GM12891 (cell line): ENCODE data around the gene SZT2.
"Not testable (repeated sequence)": the region's sequence is repeated elsewhere in the genome, so short reads cannot be mapped to it uniquely, and the experiment has no call there.

Experiments
- DNase-seq: peaks from one replicate; pipeline ENCODE4 v3.0.0; 2011; ENCODE audit warnings: low spot score; ENCODE audit not compliant: insufficient read length
- FAIRE-seq: peaks from 2 replicates; lab custom pipeline; 2011; peaks lifted over from hg19 to GRCh38; lab: Jason Lieb, UNC
- PAX5 ChIP-seq: IDR thresholded peaks from 2 replicates; pipeline ENCODE4 v1.6.1; 2011; ENCODE audit warnings: low read length, moderate library complexity, mild to moderate bottlenecking; ENCODE audit not compliant: insufficient read depth, severe bottlenecking
- POLR2A ChIP-seq: IDR thresholded peaks from 2 replicates; pipeline ENCODE4 v1.6.1; 2011; ENCODE audit warnings: low read depth, low read length, control low read depth
- POLR2AphosphoS5 ChIP-seq: IDR thresholded peaks from 2 replicates; pipeline ENCODE4 v1.6.1; 2011; ENCODE audit warnings: low read depth, low read length, control low read depth
- POU2F2 ChIP-seq: IDR thresholded peaks from 2 replicates; pipeline ENCODE4 v1.6.1; 2011; ENCODE audit warnings: low read depth, mild to moderate bottlenecking, control low read depth, low read length, moderate library complexity
- SPI1 ChIP-seq: IDR thresholded peaks from 2 replicates; pipeline ENCODE4 v1.6.1; 2011; ENCODE audit warnings: low read depth, low read length, control low read depth
- TAF1 ChIP-seq: IDR thresholded peaks from 2 replicates; pipeline ENCODE4 v1.6.1; 2011; ENCODE audit warnings: low read depth, low read length, control low read depth

SZT2 gene

GRCh38 chr1:43395523-43395922, 5.8 kb downstream of the SZT2 start:
- TF ChIP-seq SPI1 (no peak), POLR2A (no peak), POLR2AphosphoS5 (no peak), PAX5 (no peak), TAF1 (no peak), POU2F2 (no peak)
- FAIRE-seq = no peak
- no peak for DNase-seq

GRCh38 chr1:43396059-43396458, 6.4 kb downstream of the SZT2 start:
- DNase-seq (no peak), FAIRE-seq (no peak)
- TF ChIP-seq POLR2AphosphoS5 = no peak
- TF ChIP-seq TAF1 = no peak
- TF ChIP-seq POLR2A = no peak
- no peak for TF ChIP-seq POU2F2
- no peak for TF ChIP-seq SPI1
- no peak for TF ChIP-seq PAX5

DNA sequence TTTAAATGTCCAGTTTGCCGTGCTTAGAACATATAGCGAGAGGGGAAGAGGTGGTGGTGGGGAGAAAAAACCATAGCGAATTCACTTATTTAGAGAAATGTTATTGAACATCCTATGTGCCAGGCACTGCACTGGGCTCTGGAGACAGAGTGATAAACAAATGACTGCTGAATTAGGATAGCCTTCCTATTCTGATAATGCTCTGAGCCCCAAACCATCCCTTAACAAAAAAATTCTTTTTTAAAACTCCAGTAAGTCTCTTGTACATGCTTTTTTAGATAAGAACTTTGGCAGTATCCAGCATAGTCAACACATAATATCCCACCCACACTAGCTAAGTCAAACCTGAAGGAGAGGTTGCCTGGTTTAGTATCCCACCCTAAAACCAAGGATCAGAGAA, 8.5 kb downstream of the SZT2 start:
- TF ChIP-seq SPI1 (no peak), POU2F2 (no peak), POLR2A (no peak), PAX5 (no peak), POLR2AphosphoS5 (no peak)
- DNase-seq (no peak), FAIRE-seq (no peak)

GRCh38 chr1:43400441-43400840, 10.7 kb downstream of the SZT2 start:
- FAIRE-seq, DNase-seq: not testable (repeated sequence)

DNA sequence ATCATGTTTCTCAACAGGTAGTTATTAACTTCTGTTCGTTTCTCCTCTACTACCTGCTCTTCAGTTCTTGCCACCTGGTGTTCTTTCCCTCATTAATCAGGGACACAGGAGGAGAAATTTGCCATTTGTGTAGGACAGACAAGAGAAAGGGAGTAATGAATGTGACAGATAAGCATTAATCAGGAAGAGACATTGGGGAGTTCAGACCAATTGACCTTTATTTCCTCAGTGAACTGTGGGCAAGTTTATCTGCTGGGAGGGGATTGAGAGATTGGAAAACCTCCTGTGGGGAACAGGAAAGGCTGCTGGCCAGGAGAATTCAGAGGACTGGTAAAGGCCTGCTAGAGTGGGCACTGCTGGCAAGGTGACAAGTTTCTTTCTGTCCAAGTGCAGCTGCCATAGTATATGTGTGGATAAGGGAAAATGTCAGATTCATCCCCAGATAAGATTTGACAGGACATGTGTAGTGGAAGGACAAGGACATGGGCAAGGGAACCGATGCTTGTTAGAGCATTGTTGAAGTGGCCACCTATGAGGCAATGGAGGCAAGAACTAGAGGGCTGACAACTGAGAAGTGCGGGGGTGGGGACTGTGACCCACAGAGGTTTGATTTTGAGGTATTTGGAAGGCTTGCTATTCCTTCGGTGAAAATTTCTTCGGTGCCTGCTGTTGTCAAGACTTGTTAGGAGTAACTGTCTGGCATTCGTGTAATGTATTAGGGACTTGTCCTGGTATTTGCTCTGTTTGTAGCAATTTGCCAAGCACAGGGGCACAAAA, 12.6 kb downstream of the SZT2 start:
- DNase-seq (no peak), FAIRE-seq (no peak)
- TF ChIP-seq PAX5 = no peak
- no peak for TF ChIP-seq TAF1
- TF ChIP-seq POLR2A = no peak
- TF ChIP-seq POLR2AphosphoS5 = no peak

- no peak for FAIRE-seq
- no peak for DNase-seq
- TF ChIP-seq PAX5 (no peak), POLR2AphosphoS5 (no peak), POLR2A (no peak), POU2F2 (no peak), SPI1 (no peak), TAF1 (no peak)
These were observed 14.7 kb downstream of the SZT2 start for GRCh38 chr1:43404353-43404752.

DNA sequence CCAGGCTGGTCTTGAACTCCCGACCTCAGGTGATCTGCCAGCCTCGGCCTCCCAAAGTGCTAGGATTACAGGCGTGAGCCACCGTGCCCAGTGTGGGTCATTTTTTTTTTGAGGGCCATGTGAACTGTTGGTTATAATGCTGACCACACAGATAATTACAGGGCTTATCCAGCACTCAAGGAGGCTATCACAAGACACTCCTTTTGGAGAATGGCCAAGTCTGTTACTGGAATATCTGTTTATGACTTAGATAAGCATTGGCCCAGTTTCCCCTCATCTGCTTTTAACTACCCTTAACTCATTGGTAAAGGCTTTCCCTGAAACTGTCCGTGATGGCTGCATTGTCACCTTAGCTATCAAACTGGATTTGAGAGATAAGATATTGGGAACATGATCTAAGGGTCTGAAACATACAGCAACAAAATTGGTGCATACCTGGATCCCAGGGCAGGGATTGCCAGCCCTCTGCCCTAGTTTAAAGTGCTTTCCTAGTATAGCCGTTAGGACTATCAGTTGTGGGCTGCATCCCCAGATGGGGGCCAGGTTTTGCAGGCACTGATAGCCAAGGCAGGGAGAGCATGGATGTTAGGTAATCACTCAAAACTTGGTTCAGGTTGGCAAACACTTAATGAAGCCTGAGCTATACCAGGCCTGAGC, 15.6 kb downstream of the SZT2 start:
- no peak for DNase-seq
- no peak for FAIRE-seq
- TF ChIP-seq POLR2AphosphoS5 (no peak), POLR2A (no peak), PAX5 (no peak), POU2F2 (no peak), TAF1 (no peak), SPI1 (no peak)

DNA sequence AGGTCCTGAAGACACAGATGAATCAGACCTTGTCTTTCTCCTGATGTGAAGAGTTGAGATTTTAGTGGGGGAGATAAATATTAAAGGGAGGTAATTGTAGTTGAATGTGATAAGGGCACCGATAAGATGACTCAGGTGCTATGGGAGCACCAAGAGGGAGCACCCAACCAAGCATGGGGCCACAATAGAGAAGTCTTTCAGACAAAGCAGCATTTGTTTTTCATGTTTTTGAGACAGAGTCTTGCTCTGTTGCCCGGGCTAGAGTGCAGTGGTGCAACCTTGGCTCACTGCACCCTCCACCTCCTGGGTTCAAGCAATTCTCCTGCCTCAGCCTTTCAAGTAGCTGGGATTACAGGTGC, 16.2 kb downstream of the SZT2 start:
- TF ChIP-seq PAX5 = no peak
- no peak for TF ChIP-seq POU2F2
- no peak for TF ChIP-seq POLR2AphosphoS5
- no peak for TF ChIP-seq SPI1
- TF ChIP-seq TAF1 = no peak
- no peak for TF ChIP-seq POLR2A
- no peak for DNase-seq
- no peak for FAIRE-seq

- no peak for FAIRE-seq
- TF ChIP-seq POLR2AphosphoS5 = no peak
- TF ChIP-seq PAX5 = no peak
- no peak for TF ChIP-seq POLR2A
- TF ChIP-seq POU2F2 = no peak
- no peak for TF ChIP-seq SPI1
- no peak for TF ChIP-seq TAF1
- no peak for DNase-seq
These were observed 20.9 kb downstream of the SZT2 start for GRCh38 chr1:43410571-43410970.

DNA sequence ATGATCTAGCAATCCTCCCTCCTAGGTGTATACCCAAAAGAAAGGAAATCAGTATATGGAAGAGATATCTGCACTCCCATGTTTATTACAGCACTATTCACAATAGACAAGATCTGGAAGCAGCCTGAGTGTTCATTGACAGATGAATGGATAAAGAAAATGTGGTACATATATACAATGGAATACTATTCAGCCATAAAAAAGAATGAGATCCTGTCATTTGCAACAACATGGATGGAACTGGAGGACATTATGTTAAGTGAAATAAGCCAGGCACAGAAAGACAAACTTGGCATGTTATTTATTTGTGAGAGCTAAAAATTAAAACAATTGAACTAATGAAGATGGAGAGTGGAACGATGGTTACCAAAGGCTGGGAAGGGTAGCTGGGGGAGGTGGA, 23.7 kb downstream of the SZT2 start:
- FAIRE-seq = not testable (repeated sequence)

More for the DNA sequence above, 23.7 kb downstream of the SZT2 start:
- not testable (repeated sequence) for DNase-seq
